H1 (cell line): ENCODE results near the gene IL17REL. TPM values are rescaled to one million over a fixed set of nuclear protein-coding genes. Genes with fewer than 3 reads are reported as not detected.

ENCODE experiments used
- CBX5 ChIP-seq: fragments of 300-800, 300-1000 bp; sonication (generic); IDR thresholded peaks from 2 replicates; pipeline ENCODE4 v1.7.1; 2016; ENCODE audit warnings: antibody characterized with exemption, low read length, low read depth
- EGR1 ChIP-seq: IDR thresholded peaks from 2 replicates; pipeline ENCODE4 v1.6.1; 2011; ENCODE audit warnings: low read depth, low read length, borderline replicate concordance
- KDM1A ChIP-seq: fragments of 200-600, 300-600 bp; sonication (generic); IDR thresholded peaks from 2 replicates; pipeline ENCODE4 v1.7.1; 2016; ENCODE audit warnings: mild to moderate bottlenecking, low read length, borderline replicate concordance
- KDM4A ChIP-seq: IDR thresholded peaks from one replicate; pipeline ENCODE4 v1.7.1; 2012; ENCODE audit warnings: low read depth, mild to moderate bottlenecking, moderate library complexity, low read length, inconsistent platforms; ENCODE audit not compliant: severe bottlenecking
- SIN3A ChIP-seq, 2 experiments: IDR thresholded peaks in 1 of 2; conservative IDR thresholded peaks in 1 of 2; 2 replicates each; pipeline ENCODE4 v1.6.1; 2011 to 2012; ENCODE audit warnings: low read length in 2 of 2, improper control_type of control experiment in 1 of 2, low read depth in 1 of 2, mild to moderate bottlenecking in 1 of 2
- SP4 ChIP-seq: IDR thresholded peaks from 2 replicates; pipeline ENCODE4 v1.6.1; 2012; ENCODE audit warnings: low read length, inconsistent platforms
- SUZ12 ChIP-seq: fragments of 200-600 bp; sonication (generic); IDR thresholded peaks from 2 replicates; pipeline ENCODE4 v1.6.1; 2012; ENCODE audit warnings: mild to moderate bottlenecking, inconsistent platforms, low read length, moderate library complexity, mixed read lengths
- polyA plus RNA-seq, 7 experiments: library from polyadenylated mRNA; depleted of rRNA in 3 of 7; stranded (reverse) in 5 of 7; unstranded in 2 of 7; fragments of >200 nt in 5 of 7; fragments of 200-250 nt in 2 of 7; gene quantifications; 1 replicate in 5 of 7; 2 replicates in 1 of 7; 4 replicates in 1 of 7; pipeline versions ENCODE4 v1.2.1 to v1.2.3, GENCODE V29; 2011 to 2013; ENCODE audit warnings: missing spikeins in 2 of 7, mixed read lengths in 2 of 7
- total RNA-seq: library from RNA; stranded (reverse); fragmentation: NEBNext Ultra II Directional; extraction: Animal tissue kit (Norgen Biotek cat#: 25700); gene quantifications from 2 replicates; pipeline ENCODE4 v1.2.1, GENCODE V29; 2021
- TF ChIP-seq, protein P1 (sequence below): fragments of 300-600 bp; sonication (generic); IDR thresholded peaks from 2 replicates; pipeline ENCODE4 v1.7.1; 2012; ENCODE audit warnings: low read length, moderate library complexity, mild to moderate bottlenecking, inconsistent platforms; ENCODE audit not compliant: insufficient replicate concordance
- TF ChIP-seq, protein P2 (sequence below): IDR thresholded peaks from 2 replicates; pipeline ENCODE4 v1.6.1; 2012; ENCODE audit warnings: low read length, inconsistent platforms

Gene IL17REL
- total and polyA plus RNA-seq, 2 of the 8 experiments (the other 6 are each of a cell fraction or from before 2014, with no cell fraction given), result 0.15 to 0.20 TPM

DNA sequence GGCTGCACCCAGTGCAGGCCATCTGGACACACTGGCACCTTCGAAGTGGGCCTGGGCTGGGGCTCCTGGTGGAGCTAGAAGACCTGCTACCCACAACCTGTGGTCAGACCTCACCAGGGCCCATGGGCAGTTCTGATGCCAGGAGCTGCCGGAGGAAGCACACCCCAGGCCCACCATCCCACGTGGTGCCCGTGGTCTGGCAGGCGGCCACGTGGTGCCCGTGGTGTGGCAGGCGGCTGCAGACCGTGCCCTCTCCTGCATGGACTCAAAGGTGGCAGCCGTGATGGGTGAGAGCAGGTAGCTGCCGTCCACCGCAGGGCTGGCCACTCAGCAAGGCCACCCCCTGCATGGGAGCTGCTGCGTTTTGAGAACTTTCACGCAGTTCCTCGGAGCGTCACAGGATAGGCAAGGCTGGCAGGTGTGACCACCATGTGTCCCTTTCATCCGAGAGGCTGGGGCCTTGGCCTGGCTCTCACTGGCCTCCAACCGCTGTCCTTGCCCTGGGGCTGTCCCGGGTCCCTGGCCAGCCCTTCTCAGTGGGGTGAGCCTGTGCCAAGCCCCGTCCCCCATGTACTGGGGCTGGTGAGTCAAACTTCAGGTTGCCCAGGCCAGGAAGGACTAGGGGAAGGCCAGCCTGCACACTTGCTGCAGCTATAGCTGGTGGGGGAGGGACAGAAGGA, 3.9 kb upstream of the IL17REL start (continued):
- TF ChIP-seq, protein P1, sequence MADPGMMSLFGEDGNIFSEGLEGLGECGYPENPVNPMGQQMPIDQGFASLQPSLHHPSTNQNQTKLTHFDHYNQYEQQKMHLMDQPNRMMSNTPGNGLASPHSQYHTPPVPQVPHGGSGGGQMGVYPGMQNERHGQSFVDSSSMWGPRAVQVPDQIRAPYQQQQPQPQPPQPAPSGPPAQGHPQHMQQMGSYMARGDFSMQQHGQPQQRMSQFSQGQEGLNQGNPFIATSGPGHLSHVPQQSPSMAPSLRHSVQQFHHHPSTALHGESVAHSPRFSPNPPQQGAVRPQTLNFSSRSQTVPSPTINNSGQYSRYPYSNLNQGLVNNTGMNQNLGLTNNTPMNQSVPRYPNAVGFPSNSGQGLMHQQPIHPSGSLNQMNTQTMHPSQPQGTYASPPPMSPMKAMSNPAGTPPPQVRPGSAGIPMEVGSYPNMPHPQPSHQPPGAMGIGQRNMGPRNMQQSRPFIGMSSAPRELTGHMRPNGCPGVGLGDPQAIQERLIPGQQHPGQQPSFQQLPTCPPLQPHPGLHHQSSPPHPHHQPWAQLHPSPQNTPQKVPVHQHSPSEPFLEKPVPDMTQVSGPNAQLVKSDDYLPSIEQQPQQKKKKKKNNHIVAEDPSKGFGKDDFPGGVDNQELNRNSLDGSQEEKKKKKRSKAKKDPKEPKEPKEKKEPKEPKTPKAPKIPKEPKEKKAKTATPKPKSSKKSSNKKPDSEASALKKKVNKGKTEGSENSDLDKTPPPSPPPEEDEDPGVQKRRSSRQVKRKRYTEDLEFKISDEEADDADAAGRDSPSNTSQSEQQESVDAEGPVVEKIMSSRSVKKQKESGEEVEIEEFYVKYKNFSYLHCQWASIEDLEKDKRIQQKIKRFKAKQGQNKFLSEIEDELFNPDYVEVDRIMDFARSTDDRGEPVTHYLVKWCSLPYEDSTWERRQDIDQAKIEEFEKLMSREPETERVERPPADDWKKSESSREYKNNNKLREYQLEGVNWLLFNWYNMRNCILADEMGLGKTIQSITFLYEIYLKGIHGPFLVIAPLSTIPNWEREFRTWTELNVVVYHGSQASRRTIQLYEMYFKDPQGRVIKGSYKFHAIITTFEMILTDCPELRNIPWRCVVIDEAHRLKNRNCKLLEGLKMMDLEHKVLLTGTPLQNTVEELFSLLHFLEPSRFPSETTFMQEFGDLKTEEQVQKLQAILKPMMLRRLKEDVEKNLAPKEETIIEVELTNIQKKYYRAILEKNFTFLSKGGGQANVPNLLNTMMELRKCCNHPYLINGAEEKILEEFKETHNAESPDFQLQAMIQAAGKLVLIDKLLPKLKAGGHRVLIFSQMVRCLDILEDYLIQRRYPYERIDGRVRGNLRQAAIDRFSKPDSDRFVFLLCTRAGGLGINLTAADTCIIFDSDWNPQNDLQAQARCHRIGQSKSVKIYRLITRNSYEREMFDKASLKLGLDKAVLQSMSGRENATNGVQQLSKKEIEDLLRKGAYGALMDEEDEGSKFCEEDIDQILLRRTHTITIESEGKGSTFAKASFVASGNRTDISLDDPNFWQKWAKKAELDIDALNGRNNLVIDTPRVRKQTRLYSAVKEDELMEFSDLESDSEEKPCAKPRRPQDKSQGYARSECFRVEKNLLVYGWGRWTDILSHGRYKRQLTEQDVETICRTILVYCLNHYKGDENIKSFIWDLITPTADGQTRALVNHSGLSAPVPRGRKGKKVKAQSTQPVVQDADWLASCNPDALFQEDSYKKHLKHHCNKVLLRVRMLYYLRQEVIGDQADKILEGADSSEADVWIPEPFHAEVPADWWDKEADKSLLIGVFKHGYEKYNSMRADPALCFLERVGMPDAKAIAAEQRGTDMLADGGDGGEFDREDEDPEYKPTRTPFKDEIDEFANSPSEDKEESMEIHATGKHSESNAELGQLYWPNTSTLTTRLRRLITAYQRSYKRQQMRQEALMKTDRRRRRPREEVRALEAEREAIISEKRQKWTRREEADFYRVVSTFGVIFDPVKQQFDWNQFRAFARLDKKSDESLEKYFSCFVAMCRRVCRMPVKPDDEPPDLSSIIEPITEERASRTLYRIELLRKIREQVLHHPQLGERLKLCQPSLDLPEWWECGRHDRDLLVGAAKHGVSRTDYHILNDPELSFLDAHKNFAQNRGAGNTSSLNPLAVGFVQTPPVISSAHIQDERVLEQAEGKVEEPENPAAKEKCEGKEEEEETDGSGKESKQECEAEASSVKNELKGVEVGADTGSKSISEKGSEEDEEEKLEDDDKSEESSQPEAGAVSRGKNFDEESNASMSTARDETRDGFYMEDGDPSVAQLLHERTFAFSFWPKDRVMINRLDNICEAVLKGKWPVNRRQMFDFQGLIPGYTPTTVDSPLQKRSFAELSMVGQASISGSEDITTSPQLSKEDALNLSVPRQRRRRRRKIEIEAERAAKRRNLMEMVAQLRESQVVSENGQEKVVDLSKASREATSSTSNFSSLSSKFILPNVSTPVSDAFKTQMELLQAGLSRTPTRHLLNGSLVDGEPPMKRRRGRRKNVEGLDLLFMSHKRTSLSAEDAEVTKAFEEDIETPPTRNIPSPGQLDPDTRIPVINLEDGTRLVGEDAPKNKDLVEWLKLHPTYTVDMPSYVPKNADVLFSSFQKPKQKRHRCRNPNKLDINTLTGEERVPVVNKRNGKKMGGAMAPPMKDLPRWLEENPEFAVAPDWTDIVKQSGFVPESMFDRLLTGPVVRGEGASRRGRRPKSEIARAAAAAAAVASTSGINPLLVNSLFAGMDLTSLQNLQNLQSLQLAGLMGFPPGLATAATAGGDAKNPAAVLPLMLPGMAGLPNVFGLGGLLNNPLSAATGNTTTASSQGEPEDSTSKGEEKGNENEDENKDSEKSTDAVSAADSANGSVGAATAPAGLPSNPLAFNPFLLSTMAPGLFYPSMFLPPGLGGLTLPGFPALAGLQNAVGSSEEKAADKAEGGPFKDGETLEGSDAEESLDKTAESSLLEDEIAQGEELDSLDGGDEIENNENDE, result no peak
- TF ChIP-seq KDM1A (no peak), KDM4A (no peak), SIN3A (conservative IDR thresholded peaks at IDR 0.05 in 1 of 2, IDR thresholded peaks at IDR 0.05 in 1 of 2; ENCODE audit: low read depth in 1 of 2, low read length in 2 of 2) (no peak), SUZ12 (no peak), SP4 (no peak), CBX5 (no peak), EGR1 (no peak)
- TF ChIP-seq, protein P2, sequence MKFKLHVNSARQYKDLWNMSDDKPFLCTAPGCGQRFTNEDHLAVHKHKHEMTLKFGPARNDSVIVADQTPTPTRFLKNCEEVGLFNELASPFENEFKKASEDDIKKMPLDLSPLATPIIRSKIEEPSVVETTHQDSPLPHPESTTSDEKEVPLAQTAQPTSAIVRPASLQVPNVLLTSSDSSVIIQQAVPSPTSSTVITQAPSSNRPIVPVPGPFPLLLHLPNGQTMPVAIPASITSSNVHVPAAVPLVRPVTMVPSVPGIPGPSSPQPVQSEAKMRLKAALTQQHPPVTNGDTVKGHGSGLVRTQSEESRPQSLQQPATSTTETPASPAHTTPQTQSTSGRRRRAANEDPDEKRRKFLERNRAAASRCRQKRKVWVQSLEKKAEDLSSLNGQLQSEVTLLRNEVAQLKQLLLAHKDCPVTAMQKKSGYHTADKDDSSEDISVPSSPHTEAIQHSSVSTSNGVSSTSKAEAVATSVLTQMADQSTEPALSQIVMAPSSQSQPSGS, result no peak
